RPMI8226 (cell line): ENCODE results near the gene ANKRD34C.
"Not testable (repeated sequence)": the region's sequence is repeated elsewhere in the genome, so short reads cannot be mapped to it uniquely, and the experiment has no call there.

Experiments used
- DNase-seq: peaks from one replicate; pipeline ENCODE4 v3.0.0-alpha.2; 2015

Gene ANKRD34C

DNA sequence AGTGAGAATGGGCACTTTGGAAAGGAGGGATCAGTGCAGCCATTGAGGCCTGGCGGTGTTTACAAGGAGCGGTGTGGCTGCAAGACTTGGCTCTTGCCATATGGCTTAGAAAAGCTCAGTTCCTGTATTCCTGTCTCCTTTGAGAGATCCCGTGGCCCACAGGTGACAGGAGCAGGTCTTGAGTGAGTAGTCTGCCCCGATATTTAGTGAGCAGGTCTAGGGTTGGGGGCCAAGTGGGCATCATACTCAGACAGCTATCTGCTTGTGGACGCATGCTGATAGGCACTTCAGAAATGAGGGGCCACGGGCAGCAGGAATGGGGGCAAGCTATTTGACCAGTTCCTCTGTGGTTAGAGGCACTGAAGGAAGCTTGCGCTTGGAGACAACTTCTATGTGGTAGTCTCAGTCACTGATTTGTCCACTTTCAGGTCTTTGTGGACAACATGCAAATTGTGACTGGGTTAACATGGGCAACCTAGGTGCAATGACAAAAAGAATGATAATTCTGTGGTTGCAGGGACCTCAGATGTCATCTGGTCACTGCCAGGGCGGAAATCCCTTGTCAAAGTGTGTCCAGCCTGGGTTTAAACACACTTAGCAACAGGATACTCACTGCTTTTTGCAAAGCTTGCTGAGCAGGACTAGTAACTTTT, 29.5 kb downstream of the ANKRD34C start:
- peak; percentile 32 for DNase-seq

DNA sequence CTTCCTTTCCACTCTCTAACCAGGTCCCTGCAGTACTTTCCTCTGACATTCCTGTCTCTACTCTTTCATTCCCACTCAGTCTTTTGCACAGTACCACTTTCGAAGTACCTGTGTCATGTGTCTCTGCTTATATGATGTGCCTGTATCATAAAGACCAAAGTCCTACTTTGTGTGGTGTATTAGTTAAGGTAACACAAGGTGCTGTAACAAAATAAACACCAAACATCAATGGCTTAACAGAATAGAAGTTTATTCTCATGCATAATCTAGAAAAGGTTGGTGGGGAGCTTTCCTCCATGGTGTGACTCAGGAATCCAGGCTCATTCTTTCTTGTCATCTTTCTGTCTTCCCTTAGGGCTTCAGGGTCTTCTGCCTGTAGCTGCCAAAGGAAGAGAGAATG, 31.7 kb downstream of the ANKRD34C start:
- DNase-seq, result no peak

DNA sequence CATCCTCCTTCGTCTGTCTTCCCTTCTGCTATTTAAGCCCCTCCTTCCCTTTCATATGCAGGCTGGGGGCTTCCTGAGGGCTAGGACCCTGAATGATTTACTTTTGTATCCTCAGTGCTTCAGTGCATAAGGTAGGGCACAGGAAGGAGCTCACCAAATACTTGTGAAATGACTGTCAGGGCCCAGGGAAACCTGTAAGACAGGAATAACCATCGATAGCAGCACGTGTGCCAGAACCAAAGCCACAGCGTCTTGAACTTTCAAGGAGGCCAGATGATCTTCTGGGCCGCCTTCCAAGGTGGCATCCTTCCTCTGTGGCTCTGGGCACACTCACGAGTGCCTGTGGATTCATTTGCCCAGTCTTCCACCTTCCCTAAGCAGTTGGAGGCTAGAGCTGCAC, 32.3 kb downstream of the ANKRD34C start:
- no peak for DNase-seq

DNA sequence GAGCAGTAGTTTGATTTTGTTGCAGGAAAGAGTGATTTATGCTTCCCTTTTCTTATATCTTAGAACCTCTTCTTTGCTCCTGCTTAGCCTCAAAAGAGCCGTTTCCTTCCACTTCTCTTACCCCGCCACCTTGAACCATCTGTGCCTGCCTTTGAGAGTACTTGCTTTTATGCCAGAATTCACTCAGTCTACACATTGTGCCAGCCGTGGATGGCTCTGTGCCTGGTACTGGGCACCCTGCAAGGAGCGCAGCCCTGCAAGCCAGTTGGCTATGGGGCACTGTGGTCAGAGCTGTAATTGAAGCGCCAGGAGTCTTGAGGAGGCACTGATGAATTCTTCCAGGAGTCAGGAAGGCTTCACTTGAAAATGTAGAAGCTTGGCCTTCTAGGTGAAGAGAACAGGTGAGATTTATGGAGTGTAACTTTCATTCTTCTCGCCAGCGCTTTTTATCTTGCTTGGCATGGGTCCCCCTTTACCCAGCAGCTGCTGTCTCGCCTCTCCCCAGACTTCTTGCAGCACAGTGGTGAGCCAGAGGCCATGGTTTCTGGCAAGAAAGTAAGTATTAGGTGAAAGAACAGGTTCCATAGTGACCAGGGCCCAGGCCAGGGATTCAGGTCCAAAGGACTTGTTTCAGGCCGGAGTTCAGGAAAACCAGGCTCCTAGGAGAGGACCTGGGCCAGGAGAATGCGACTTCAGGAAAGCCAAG, 33.3 kb downstream of the ANKRD34C start:
- DNase-seq, result no peak

DNA sequence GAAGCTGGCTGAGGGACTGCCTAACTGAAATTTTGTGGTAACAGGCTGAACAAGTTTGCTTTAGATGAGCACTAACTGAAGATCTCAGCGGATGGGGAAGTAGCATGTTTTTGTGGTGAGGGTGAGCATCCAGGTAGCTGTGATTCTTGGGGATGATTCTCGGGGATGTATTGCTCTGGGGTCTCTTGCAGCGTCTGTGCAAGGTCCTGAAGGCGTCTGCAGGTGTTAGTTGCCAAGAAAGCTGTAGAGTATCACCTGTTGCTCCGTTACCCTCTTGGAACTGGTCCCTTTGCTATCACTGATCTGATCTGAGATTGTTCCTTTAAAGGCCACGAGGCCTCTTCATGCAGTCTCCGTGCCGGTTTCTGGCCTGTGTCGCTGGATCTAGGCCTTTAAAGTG, 34.3 kb downstream of the ANKRD34C start:
- DNase-seq, result no peak

DNA sequence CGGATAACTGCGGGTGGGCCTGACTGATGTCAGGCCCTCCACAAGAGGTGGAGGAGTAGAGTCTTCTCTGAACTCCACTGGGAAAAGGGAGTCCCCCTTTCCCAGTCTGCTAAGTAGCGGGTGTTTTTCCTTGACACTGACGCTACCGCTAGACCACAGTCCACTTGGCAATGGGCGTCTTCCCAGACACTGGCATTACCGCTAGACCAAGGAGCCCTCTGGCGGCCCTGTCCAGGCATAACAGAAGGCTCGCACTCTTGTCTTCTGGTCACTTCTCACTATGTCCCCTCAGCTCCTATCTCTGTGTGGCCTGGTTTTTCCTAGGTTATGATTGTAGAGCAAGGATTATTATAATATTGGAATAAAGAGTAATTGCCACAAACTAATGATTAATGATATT, 37.5 kb downstream of the ANKRD34C start:
- not testable (repeated sequence) for DNase-seq

DNA sequence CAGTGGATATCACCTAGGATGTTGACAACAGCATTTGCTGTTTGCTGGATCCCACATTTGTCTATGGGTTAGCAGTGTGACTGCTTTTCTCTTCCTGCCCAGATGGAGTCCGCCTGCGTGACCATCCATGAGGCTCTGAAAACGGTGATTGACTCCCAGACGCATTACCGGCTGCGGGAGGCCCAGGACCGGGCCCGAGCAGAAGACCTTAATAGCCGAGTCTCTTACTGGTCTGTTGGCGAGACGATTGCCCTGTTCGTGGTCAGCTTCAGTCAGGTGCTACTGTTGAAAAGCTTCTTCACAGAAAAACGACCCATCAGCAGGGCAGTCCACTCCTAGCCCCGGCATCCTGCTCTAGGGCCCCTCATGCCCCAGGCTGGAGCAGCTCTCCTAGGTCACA, 39.4 kb downstream of the ANKRD34C start:
- DNase-seq, result no peak

DNA sequence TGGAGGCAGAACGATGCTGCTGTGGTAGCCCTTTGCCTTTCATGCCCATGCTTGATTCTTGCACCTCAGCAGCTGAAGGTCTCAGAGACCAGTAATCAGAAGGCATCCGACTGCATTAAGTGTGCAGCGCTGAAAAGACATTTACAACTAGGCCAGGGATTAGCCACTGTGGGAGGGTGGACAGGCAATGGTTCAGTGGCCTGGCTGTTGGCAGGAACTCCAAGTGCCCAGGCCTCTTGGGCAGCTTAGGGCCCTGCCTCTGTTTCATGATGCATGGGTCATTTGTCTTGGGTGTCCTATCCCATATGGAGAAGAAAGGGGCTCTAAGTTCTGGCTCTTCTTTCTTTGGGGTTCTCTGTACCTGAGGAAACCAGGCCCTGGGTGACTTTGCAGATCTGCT, 39.8 kb downstream of the ANKRD34C start:
- no peak for DNase-seq

DNA sequence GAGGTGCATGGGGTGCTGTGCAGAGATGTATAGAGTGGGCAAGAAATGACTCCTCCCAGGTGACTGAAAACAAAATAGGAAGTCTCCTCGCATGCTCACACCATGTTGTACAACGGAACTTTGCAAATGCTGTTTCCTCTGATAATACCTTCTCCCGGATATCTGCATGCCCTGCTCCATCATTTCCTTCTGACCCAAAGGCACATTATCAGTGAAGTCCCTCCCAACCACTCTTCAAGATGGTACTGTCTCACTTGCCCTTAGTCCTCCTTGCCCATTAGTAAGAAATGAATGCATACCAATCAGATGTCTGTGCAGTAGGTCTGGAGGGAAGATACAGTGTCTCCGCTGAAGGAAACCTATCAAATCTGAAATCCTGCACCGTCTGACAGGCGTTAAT, 40.4 kb downstream of the ANKRD34C start:
- no peak for DNase-seq

DNA sequence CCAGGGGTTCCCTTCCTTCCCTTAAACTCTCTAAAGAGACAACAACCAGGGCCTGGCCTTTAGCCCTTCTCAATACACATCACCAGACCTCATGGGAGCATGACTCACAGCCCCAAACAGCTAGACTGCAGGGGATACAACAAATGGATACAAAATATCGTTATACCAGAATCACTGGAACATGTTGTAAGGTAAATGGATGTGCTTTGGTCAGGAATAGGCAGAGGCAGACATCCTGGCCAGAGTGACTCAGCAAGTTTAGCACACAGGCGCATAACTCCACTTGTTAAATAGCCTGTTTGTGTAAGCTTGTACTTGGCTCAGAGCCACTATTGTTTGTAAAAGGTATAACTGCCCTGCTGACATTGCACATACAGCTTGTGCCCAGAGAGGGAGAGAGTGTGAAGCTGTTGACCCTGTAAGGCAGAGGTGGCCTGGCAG, 46.7 kb downstream of the ANKRD34C start:
- DNase-seq, result peak; percentile 10
